Skeletal muscle cell (primary cell): ENCODE measurements around the gene DNAJA4.

Experiments used
- DNase-seq: peaks from one replicate; pipeline ENCODE4 v3.0.0-alpha.2; 2010; ENCODE audit warnings: low read depth
- H3K4me3 ChIP-seq: 2 replicates; pipeline ENCODE4 v1.5.1; 2011; ENCODE audit warnings: low read depth, mild to moderate bottlenecking, control low read depth, low read length, moderate library complexity

Gene DNAJA4

DNA sequence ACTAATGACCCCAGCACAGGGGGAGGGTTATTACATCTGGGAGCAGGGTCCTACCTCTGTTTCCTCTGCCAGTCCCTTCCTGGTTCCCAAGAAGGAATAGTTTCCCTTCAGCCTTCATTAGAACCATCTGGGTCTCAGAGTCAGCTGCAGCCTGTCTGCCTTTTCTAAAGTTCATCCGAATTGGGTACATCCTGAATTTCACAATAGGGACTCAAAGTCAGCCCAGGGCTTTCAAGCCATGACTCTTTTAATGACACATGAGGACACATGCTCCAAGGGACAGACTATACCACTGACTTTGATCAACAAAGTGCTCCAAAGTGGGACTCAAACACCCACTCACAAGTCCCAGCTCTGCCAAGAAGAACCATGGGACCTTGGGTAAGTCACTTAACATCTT lies 63.1 kb downstream of the DNAJA4 start:
- DNase-seq = no peak
- no peak overlapping the region for H3K4me3 ChIP-seq

GRCh38 chr15:78329625-78330024 lies 65.3 kb downstream of the DNAJA4 start:
- H3K4me3 ChIP-seq = no peak overlapping the region

More at GRCh38 chr15:78329625-78330024, 65.3 kb downstream of the DNAJA4 start:
- DNase-seq = no peak
